ENCODE measurements around the gene CNTNAP2. TPM values are rescaled to one million over a fixed set of nuclear protein-coding genes. Genes with fewer than 3 reads are reported as not detected.

The CNTNAP2 gene
- total and polyA plus RNA-seq, 2 of the 8 experiments (the other 6 are each of a cell fraction or from before 2014, with no cell fraction given) = 27.9 to 71.0 TPM

- Histone ChIP-seq H3K23ac (ENCODE audit: insufficient read length) (no peak overlapping the region), H3K14ac (ENCODE audit: insufficient read length) (no peak overlapping the region), H3K56ac (replicated peaks; ENCODE audit: insufficient read length, low read depth, low read length) (no peak overlapping the region), H3K79me1 (ENCODE audit: low read depth, low read length) (no peaks in the 10 kb centered on the region), H2BK20ac (ENCODE audit: low read length) (no peak overlapping the region), H3K9me3 (ENCODE audit: insufficient read depth in 2 of 2, low read depth in 1 of 2, low read length in 1 of 2) (no peaks in the 10 kb centered on the region), H3K4me3 (ENCODE audit: extremely low read depth in 1 of 4, insufficient read depth in 2 of 4, low read depth in 3 of 4, low read length in 4 of 4) (no peak overlapping the region), H4K91ac (replicated peaks; ENCODE audit: insufficient read length, low read length) (no peak overlapping the region), H2BK12ac (ENCODE audit: low read depth, low read length) (no peak overlapping the region), H3K79me2 (ENCODE audit: control insufficient read depth in 1 of 2, insufficient read depth in 2 of 2, low read length in 2 of 2) (no peaks in the 10 kb centered on the region), H3K27me3 (replicated peaks in 1 of 4; ENCODE audit: control insufficient read depth in 3 of 4, extremely low read depth in 1 of 4, insufficient read depth in 3 of 4, low read length in 3 of 4) (no peaks in the 10 kb centered on the region), H2BK120ac (replicated peaks; ENCODE audit: low read depth, low read length) (no peak overlapping the region), H4K5ac (ENCODE audit: insufficient read length, low read depth, low read length) (no peak overlapping the region), H2BK15ac (ENCODE audit: low read length) (no peak overlapping the region), H4K20me1 (replicated peaks in 1 of 2; ENCODE audit: control insufficient read depth in 1 of 2, insufficient read depth in 2 of 2, low read length in 2 of 2) (no peaks in the 10 kb centered on the region), H3K4me1 (replicated peaks in 1 of 4; ENCODE audit: control insufficient read depth in 3 of 4, insufficient read depth in 4 of 4, low read length in 3 of 4) (no peaks in the 10 kb centered on the region), H2AK5ac (ENCODE audit: low read depth, low read length) (no peak overlapping the region), H3K36me3 (ENCODE audit: control insufficient read depth in 2 of 4, insufficient read depth in 4 of 4, low read length in 3 of 4) (no peaks in the 10 kb centered on the region), H4K8ac (ENCODE audit: extremely low read depth, insufficient read depth, low read length) (no peak overlapping the region), H3K23me2 (ENCODE audit: low read depth, low read length) (no peaks in the 10 kb centered on the region), H2BK5ac (ENCODE audit: low read depth, low read length) (no peak overlapping the region), H3K4ac (replicated peaks; ENCODE audit: insufficient read length, low read depth, low read length) (no peak overlapping the region), H3K18ac (ENCODE audit: extremely low read depth, low read length) (no peak overlapping the region), H3K9ac (replicated peaks in 1 of 4; ENCODE audit: extremely low read depth in 1 of 4, low read depth in 3 of 4, low read length in 3 of 4) (no peak overlapping the region), H2AFZ (ENCODE audit: low read length) (no peak overlapping the region), H3K27ac (ENCODE audit: low read depth, low read length) (no peak overlapping the region), H3K4me2 (ENCODE audit: insufficient read depth in 1 of 2, low read depth in 2 of 2, low read length in 2 of 2) (no peak overlapping the region)
- DNase-seq (ENCODE audit: low read depth in 1 of 2, low spot score in 2 of 2) (no peak), FAIRE-seq (no peak)
- ChIA-PET CTCF (ENCODE audit: partially characterized antibody) (interaction anchor here (0.6 to 1.9 kb wide), 3 partner anchors 20 to 263 kb away, joined by 3 to 4 read pairs (median 3); no protein-coding TSS in a partner anchor), POLR2A (ENCODE audit: partially characterized antibody) (no interaction called here)
- 83% methylated on average over 3 of the region's 3 CpGs; no CpG with 5 or more reads in 1 of the 2 experiments for WGBS, 2 experiments (ENCODE audit: extremely low coverage in 1 of 2, insufficient coverage in 1 of 2, insufficient read length in 1 of 2, insufficient replicate concordance in 2 of 2, low coverage in 1 of 2, low lambda C conversion rate in 2 of 2, missing lambda C conversion rate in 1 of 2)
- TF ChIP-seq TCF12 (IDR thresholded peaks at IDR 0.05; ENCODE audit: low read depth, low read length) (no peak), CEBPB (IDR thresholded peaks at IDR 0.05; ENCODE audit: low read depth, low read length) (no peak), CBX8 (IDR thresholded peaks at IDR 0.05; ENCODE audit: borderline replicate concordance, low read depth, low read length) (no peak), GTF2F1 (IDR thresholded peaks at IDR 0.05; ENCODE audit: borderline replicate concordance, low read depth, low read length) (no peak), TEAD4 (IDR thresholded peaks at IDR 0.05; ENCODE audit: low read depth, low read length) (no peak), SUZ12 (IDR thresholded peaks at IDR 0.05; ENCODE audit: low read length) (no peak), BRCA1 (IDR thresholded peaks at IDR 0.05; ENCODE audit: low read depth, low read length) (no peak), HDAC2 (IDR thresholded peaks at IDR 0.05; ENCODE audit: borderline replicate concordance in 1 of 2, low read depth in 2 of 2, low read length in 2 of 2) (no peak), MAFK (IDR thresholded peaks at IDR 0.05; ENCODE audit: low read depth, low read length) (no peak), TAF7 (optimal IDR thresholded peaks at IDR 0.05; ENCODE audit: borderline replicate concordance, low read depth, low read length) (no peak), SP4 (IDR thresholded peaks at IDR 0.05; ENCODE audit: low read length) (no peak), EP300 (IDR thresholded peaks at IDR 0.05; ENCODE audit: borderline replicate concordance in 1 of 2, low read depth in 2 of 2, low read length in 2 of 2) (no peak)
Observed at GRCh38 chr7:147078312-147078711, 961.7 kb downstream of the CNTNAP2 start.
